Brain pericyte (primary cell): Measurements from ENCODE around the gene SRGAP1.
A peak's percentile ranks its signal among the peaks of the same experiment; 100 is the strongest.
"Not testable (repeated sequence)": the region's sequence is repeated elsewhere in the genome, so short reads cannot be mapped to it uniquely, and the experiment has no call there.

Source experiments
- DNase-seq: peaks from one replicate; pipeline ENCODE4 v3.0.0-alpha.2; 2012; ENCODE audit warnings: low read depth, low spot score

Gene SRGAP1

DNA sequence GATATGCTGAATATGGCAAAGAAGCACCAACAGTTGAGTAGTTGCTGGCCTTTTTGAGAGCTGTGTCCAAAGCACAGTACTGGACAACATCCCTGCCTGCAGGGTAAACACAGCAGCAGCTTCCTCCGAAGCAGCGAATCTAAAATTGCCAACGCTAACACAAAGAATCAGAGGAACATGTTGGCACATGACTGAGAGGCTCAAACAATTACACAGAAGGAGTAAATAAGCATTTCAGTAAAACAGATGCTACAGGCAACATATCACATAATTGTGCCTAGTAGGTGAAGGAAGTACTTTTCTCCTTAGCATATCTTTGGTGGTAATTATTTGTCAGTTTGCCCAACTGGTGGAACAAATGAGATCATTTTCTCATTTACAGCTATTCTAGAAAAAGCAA, 325.5 kb downstream of the SRGAP1 start:
- DNase-seq, result no peak

DNA sequence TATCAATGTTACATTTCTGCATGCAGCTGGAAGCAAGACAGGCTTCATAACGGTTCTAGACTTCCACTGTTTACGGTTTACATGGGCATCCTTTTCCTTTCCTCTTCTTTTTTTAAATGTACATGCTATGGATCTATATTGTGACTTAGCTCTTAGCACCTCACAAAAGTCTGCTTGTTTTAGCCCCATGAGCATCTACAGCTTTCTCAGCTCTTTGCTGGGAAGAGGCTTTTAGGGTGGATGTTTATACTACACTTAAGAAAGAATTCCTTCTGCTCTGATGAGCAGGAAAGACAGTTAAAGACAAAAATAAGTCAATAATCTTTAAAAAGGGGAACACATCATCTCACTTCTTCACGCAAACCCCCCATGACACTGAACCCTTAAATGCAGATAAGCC, 326.2 kb downstream of the SRGAP1 start:
- no peak for DNase-seq

GRCh38 chr12:64171715-64172114, 327.2 kb downstream of the SRGAP1 start:
- no peak for DNase-seq

- no peak for DNase-seq
Measured at GRCh38 chr12:64172143-64172970, 327.9 kb downstream of the SRGAP1 start.

DNA sequence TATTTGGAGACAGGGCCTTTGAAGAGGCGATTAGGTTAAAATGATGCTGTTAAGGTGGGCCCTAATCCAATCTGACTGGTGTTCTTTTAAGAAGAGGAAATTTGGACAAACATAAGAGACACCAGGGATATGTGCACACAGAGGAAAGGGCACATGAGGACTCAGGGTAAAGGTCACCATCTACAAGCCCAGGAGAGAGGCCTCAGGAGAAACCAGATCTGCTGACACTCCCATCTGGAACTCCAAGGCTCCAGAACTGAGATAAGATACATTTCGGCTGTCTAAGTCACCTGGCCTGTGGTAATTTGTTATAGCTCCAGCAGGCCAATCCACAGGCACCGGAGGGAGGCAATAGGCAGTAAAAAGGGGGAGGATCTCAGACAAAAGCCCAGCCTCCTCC, 329.0 kb downstream of the SRGAP1 start:
- DNase-seq, result no peak

DNA sequence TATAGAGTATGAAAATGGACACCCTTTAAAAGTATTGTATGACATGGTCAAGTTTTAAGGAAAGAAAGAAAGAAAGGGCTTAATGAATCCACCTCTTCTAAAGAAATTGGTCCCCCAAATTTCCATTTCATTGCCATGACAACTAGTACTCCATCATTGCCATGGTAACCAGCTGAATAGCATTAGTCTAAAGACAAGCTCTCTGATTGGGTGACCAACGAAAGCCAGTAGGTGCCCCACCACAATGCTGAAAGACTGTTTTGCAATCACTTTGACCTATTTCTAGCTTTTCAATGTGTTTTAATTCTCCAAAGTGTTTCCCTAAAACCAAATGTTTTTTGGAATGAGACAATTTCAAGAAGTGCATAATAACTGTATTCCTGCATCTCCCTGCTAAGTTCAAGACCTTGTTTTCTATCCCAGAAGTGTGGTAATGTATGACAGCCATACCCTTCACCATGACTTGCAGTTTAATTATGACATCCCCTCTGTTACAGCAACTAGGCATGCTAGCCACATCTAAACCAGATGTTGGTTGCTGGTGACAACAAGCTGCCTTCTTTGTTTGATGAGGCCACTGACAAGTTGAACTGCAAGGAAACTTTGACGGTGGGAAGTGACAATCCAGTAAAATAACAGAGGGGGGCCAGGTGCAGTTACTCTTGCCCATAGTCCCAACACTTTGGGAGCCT, 330.9 kb downstream of the SRGAP1 start:
- DNase-seq, result no peak

DNA sequence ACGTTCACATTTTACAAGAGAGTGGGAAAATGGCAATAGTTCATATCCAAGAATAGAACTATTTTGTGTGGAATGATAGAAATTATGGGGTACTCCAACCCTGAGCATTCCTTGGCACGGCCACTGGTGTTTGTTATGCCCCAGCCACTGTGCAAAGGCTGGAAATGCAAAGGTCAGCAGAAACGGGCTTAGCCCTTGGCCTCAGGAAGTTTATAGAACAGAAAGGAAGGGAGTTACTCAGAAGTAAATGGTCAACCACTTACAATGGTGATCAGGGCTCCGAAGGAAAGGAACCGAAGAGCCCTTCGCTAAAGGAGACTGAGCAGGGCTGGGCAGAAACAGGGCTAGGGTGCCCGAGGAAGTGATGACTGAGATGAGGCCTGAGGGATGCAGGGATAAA, 332.5 kb downstream of the SRGAP1 start:
- DNase-seq, result no peak

- DNase-seq, result no peak
Measured at GRCh38 chr12:64178122-64178521, 333.6 kb downstream of the SRGAP1 start.

DNA sequence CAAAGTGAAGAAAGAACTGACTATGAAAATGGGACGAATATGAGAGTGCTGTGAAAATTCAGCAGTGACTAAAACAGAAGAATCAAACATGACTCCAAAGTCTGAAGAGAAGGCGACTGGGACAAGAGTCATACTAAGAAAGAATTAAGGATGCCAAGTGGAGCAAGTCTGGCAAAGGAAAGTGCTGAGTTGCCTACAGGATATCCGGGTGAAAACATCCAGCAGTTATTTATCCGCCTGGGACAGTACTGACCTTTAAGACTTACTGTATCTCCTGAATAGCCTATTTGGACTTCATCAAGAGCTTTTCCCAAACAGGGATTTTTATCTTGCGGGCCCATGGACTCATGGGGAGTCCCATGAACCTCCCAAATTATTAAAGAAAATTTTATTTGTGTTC, 336.5 kb downstream of the SRGAP1 start:
- DNase-seq, result no peak

GRCh38 chr12:64181430-64182291, 337.2 kb downstream of the SRGAP1 start:
- DNase-seq, result peak; percentile 53

- DNase-seq, result no peak
Measured at GRCh38 chr12:64184216-64184615, 339.7 kb downstream of the SRGAP1 start.

- DNase-seq, result no peak
Measured at GRCh38 chr12:64186789-64187188, 342.3 kb downstream of the SRGAP1 start.

DNA sequence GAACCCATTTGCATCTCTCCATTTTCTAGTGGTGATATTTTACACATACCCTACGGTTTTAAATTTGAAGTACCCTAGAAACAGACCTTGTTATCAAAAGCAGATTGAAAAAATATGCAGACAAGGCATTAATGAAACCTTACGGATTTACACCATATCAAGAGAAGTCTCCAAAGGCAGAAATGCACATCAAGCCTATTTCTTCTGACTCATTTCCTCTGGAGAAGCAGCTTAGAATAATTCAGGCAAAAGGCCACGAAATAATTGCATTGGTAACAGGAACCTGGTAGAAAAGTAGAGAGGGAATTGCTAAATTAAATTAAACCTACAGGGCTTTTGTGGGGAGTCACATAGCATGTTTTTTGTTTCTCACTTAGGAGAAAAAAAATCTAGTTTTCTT, 342.9 kb downstream of the SRGAP1 start:
- DNase-seq, result no peak

DNA sequence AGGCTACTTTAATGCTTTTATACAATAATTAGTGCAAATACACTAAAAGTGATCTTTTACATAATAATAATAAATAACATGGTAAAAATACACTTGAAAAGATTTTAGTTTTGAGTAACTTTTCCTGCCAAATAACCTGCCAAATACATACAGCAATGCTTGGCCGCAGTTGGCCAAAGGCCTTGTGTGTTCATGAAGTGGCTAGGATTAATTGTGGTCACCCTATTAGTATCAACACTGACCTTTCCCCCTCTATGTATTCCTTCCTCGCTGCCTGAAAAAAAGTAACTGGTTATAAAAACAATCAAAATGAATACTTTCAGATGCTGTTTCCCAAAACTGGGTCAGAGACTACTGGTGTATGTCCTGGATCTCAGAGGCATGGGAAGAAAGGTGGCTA, 343.3 kb downstream of the SRGAP1 start:
- DNase-seq, result no peak

GRCh38 chr12:64189530-64189929, 345.0 kb downstream of the SRGAP1 start:
- DNase-seq, result no peak

GRCh38 chr12:64190140-64190539, 345.6 kb downstream of the SRGAP1 start:
- DNase-seq, result no peak

- DNase-seq, result no peak
Measured at GRCh38 chr12:64192644-64193444, 348.3 kb downstream of the SRGAP1 start.

DNA sequence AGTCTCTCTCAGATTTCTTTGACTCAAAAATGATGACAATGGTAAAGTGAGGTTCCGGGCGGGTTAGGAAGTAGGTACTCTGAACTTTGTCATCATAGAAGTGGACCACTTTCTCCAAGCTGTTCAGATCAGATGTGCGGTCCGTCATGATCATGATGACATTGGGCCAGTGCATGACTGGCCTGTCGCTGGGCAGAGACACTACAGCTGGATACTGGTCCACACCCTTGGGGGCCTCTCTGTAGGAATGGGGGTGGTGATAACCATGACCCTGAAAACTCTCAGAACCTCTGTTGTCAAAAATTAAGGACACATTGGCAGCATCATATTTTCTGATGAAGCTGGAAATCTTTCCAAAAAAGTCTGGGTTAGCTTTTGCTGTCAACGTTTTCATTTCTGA, 349.4 kb downstream of the SRGAP1 start:
- no peak for DNase-seq

- DNase-seq, result no peak
Measured at GRCh38 chr12:64194333-64195149, 350.0 kb downstream of the SRGAP1 start.

DNA sequence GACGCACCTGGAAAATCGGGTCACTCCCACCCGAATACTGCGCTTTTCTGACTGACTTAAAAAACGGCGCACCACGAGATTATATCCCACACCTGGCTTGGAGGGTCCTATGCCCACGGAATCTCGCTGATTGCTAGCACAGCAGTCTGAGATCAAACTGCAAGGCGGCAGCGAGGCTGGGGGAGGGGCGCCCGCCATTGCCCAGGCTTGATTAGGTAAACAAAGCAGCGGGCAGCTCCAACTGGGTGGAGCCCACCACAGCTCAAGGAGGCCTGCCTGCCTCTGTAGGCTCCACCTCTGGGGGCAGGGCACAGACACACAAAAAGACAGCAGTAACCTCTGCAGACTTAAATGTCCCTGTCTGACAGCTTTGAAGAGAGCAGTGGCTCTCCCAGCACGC, 351.3 kb downstream of the SRGAP1 start:
- DNase-seq, result not testable (repeated sequence)

DNA sequence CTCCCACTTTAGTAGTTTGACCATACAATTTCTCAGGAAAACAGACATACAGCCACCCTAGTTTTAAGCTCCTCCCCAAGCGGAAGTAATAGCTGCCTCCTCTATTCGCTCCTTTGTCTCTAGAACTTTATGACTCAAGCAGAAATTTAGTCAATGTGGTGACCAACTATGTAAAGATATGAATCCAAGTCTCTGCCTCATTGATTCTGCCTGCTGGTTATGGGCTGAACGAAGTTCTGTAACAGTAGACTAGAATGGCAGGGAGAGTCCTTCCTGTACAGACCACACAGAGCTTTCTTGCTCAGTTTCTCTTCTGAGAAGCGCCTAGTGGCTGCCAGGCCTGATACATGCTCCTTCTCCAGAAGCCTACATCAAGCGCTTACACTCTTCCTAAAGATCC, 358.5 kb downstream of the SRGAP1 start:
- DNase-seq, result no peak
